Kidney capillary endothelial cell (primary cell): ENCODE data around the gene ERBB4.
"Not testable (repeated sequence)": the region's sequence is repeated elsewhere in the genome, so short reads cannot be mapped to it uniquely, and the experiment has no call there.

Source experiments
- DNase-seq: peaks from one replicate; pipeline ENCODE4 v3.0.0-alpha.2; 2018; ENCODE audit warnings: low spot score

Gene ERBB4

DNA sequence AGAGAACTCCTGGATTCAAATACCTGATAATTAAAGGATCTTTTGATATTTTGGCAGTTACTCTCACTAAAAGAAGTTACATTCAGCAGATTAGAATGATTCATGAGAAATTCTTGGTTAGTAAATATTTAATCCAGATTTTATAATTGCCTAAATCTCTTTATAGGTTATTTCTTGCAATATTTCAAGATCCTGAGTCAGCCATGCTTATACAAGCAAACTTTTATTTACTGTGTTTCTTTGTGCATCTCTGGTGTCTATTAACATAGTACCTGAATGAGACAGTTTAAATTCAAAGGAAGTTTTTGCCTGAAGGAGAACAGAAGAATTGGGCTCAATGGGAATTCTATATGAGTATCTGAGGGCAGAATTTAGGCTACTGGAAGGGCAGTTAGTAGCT lies 249.3 kb downstream of the ERBB4 start:
- no peak for DNase-seq

GRCh38 chr2:212288308-212288707 lies 250.3 kb downstream of the ERBB4 start:
- no peak for DNase-seq

GRCh38 chr2:212284166-212284565 lies 254.4 kb downstream of the ERBB4 start:
- DNase-seq, result no peak

- no peak for DNase-seq
These were observed 255.8 kb downstream of the ERBB4 start for GRCh38 chr2:212282671-212283261.

DNA sequence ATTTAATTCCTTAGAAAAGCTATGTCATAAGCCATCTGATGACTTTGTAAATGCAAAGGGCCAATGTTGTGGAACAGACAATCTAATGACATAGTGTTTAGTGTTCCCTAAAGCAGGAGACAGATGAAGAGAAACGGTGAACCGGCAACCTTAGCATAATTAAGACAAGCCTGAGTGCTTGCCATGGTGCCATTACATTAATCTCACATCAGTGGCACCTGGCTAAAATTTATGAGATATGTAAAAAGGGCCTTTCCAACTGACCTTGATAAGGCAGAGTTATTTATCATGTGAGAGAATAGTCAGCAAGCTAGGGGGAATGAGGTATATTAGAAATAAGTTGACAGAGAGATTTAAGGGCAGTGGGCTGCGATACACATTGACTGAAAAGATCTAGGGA lies 261.8 kb downstream of the ERBB4 start:
- no peak for DNase-seq

DNA sequence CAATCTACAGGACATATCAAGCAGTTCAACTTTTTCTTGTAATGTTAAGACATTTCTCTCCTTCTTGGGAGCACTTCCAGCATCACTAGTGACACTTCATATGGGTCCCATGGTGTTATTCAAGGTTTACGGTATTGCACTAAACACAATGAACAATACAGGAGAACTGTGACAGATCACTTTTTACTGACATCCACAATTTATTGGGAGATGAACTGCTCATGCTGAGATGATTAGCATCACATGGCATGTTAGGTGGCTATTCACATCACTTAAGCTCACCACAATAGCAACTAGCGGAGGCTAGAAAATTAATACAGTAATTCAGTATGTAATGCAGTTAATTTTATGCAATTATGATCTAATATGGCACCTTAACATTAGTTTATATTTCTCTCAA lies 264.4 kb downstream of the ERBB4 start:
- no peak for DNase-seq

DNA sequence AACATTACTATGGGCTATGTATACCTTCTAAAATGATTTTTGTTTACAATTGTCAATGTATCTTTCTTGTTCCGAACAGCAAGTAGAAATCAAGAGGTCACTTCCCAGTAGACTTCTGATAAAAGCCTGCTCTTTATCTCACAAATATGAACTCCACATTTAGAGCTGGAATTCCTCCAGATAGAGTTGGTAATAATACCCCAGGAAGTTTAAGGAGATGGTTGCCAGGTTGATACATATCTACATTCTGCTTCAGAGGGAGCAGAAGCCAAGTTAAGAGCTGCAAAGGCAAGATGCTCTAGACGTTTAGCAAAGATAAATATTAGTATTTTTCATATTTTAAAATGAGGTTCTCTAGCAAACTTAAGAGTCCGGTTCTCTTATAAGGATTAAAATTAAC lies 267.0 kb downstream of the ERBB4 start:
- no peak for DNase-seq

GRCh38 chr2:212269005-212269404 lies 269.6 kb downstream of the ERBB4 start:
- no peak for DNase-seq

GRCh38 chr2:212266297-212266696 lies 272.3 kb downstream of the ERBB4 start:
- no peak for DNase-seq

DNA sequence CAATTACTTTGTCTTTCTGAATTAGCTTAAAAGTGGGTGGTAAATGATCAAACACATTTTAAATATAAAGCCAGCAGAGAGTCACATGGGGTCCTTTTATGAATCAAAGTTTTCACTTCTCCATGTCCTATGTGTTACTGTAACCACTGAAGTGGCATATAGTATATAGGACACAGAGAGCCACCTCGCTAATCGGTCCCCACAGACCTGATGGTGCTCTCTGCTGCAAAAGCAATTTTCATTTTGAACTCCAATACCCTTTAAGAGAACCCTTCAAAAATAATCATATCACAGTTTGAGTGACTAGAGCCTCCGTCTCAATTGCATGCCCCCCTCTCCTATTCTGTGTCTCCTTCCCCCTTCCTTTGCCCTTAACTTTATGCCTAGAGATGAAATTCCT lies 272.8 kb downstream of the ERBB4 start:
- DNase-seq, result no peak

DNA sequence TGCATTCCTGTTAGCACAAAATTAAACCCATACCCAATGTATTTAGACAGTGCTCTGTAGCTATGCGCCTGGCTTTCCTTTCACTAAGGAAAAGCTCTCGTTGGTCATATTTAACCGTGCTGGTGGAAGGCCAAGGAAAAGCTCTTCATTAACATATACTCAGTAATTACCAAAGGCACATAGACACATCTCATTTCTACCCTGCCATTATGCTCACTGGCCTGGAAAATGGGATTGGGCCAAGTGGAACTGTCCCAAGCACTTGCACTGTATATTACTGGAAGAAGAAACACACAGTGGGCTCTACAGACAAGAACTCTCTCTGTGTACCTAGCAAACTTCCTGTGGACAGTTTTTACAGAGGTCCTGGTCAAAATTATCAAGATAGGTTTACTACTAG lies 274.4 kb downstream of the ERBB4 start:
- no peak for DNase-seq

GRCh38 chr2:212259226-212259625 lies 279.4 kb downstream of the ERBB4 start:
- no peak for DNase-seq

DNA sequence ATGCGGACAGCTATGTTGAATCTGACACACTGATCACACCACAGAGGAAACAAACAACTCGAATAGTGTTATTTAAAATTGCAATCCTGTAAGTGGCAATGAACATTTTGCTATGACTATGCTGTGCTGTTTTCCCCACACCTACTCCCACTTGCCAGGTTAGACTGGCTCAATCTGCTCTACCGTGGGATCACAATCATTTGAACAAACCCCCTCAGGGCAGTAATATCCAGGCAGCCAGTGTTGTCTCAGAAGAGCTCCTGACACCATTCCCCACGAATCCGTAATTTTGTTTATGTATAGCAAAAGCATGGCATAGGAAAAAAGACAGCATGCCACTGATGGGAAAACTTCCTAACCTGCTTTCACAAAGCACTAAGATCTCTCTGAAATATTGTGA lies 284.3 kb downstream of the ERBB4 start:
- DNase-seq, result no peak

- no peak for DNase-seq
These were observed 289.2 kb downstream of the ERBB4 start for GRCh38 chr2:212249451-212249850.

DNA sequence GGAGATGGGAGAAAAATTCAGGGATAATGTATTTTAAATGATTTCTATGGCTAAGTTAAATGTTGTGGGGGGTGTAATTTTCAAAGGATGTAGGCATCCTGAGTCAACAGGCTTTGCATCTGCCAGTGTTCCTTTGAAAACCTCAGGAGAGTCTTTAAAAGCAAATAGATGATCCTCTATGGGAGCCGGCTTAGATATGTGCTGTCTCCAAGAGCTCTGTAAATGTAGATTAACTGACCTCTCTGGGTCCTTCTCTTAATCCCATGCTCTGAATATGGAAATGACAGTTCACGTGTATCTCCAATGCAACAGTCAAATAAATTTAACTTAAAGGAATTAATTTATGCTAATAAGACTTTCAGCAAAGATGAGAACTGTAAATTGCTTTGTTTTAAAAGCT lies 292.7 kb downstream of the ERBB4 start:
- no peak for DNase-seq

GRCh38 chr2:212242724-212243123 lies 295.9 kb downstream of the ERBB4 start:
- no peak for DNase-seq

- not testable (repeated sequence) for DNase-seq
These were observed 300.4 kb downstream of the ERBB4 start for GRCh38 chr2:212238152-212238551.

- DNase-seq, result no peak
These were observed 301.1 kb downstream of the ERBB4 start for GRCh38 chr2:212237350-212238095.

DNA sequence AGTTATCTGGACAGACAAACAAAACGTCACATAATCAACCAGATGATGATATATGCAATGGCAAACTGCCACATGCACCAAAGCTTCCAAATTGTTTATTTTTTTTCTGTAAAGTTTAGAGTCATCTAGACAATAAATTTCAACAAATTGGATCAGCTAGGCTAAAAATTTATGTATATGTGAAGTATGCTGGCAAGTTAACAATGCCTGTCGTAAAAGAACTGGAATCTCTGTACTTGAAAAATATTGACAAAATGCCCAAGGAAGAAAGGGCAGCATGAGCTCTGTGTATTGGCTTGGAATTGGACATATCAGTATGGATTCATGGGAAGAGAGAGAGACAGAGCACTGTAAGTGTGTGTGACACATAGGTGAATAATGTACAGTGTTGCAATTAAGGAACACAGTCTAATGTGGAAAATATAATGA lies 309.8 kb downstream of the ERBB4 start:
- no peak for DNase-seq

DNA sequence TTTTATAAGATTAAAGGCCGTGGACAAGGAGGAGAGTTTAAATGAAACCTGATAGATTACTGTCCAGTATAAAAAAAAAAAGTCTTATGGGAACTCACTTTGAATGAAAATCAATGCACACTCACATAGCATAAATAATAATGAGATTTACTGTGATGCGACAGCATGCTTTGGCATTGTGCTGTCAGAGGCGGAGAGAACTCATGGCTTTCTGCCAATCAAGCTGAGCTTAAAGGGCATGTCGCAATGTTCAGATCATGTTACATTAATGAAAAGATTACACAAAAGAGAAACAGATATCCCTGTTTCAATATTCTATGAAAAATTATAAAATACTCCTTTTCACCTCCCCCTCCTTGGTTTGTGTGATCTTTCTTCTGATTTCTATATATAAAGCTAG lies 310.8 kb downstream of the ERBB4 start:
- no peak for DNase-seq

GRCh38 chr2:212226114-212226513 lies 312.5 kb downstream of the ERBB4 start:
- DNase-seq, result no peak

- DNase-seq, result no peak
These were observed 314.9 kb downstream of the ERBB4 start for GRCh38 chr2:212223696-212224095.

GRCh38 chr2:212213191-212213590 lies 325.4 kb downstream of the ERBB4 start:
- DNase-seq, result no peak

DNA sequence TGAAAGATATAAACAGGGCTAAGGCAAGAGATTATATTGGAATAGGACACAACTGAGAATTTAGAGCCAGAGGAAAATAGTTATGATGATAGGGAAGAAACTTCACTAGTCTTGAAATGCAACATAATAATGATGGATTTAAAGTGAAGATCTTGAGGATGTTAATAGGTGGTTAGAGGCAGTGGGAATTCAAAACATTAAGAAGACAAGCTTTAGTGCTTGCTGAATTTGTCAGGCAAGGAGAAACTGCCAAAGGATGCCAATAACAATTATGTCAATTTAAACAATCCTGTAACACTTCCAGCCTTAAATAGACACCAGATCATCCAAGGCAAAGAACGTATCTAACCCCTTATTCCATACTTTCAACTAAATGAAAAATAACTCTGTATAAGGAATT lies 330.1 kb downstream of the ERBB4 start:
- DNase-seq, result no peak
